Left colon (tissue), 2 donors: ENCODE data around the gene SS18L1. TPM values are rescaled to one million over a fixed set of nuclear protein-coding genes. Genes with fewer than 3 reads are reported as not detected.

Experiments
- ATAC-seq: fragments of 200-7000 bp; cut with Tn5 transposase; one replicate; pipeline ENCODE4 v1.9.1; 2020; ENCODE audit warnings: mild to moderate bottlenecking, moderate library complexity
- DNase-seq, 2 donors: peaks; one replicate each; pipeline ENCODE4 v3.0.0-alpha.2; 2020
- intact Hi-C, 2 donors: fragments of 100-400 bp; cut with DNase I in 1 of 2; cut with micrococcal nuclease in 1 of 2; formaldehyde crosslinking; loops; one replicate each; pipeline versions ENCODE4 v1.11.2 to v1.14.0; 2022; cut with DNase I, micrococcal nuclease
- total RNA-seq, 2 donors: library from RNA; stranded (reverse); fragmentation: NEBNext Ultra II Directional; extraction: Animal tissue kit (Norgen Biotek cat#: 25700); gene quantifications; one replicate each; pipeline ENCODE4 v1.2.1, GENCODE V29; 2021
- donor health status: DM: no; HTN: no; CAD: no.
- donor health status: DM: yes; HTN: yes; CAD: no.

Gene SS18L1
- total RNA-seq, 2 donors from 2014 or later: 11.3 to 17.2 TPM

DNA sequence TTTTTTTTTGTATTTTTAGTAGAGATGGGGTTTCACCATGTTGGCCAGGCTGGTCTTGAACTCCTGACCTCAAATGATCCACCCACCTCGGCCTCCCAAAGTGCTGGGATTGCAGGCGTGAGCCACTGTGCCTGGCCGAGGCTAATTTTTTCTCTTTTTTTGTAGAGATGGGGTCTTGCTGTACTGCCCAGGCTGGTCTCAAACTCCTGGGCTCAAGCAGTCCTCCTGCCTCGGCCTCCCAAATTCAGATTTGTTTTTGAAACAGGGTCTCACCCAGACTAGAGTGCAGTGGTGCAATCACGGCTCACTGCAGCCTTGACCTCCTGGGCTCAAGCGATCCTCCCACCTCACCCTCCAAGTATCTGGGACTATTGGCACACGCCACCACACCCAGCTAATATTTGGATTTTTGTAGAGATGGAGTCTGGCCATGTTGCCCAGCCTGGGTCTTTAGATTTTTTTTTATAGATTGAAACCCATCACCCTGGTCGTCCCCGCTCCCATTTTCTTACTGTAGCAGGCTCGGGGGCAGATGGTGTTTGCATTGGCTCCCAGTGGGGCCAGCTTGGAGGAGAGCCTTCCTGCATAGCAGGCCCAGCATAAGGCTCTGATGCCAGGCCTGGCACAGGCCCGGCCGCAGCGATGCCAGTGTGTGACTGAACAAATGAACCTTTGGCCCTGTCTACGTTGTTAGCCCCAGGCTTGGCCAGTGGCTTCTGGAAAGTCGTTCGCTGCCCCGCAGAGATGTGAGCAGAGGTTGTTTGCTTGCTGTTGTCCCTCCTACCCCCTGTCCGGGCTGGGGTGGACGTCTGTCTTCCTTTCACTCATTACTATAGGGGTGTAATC, 35.0 kb downstream of the SS18L1 start:
- intact Hi-C loops: no loop called here
- DNase-seq (no peak), ATAC-seq (no peak)

DNA sequence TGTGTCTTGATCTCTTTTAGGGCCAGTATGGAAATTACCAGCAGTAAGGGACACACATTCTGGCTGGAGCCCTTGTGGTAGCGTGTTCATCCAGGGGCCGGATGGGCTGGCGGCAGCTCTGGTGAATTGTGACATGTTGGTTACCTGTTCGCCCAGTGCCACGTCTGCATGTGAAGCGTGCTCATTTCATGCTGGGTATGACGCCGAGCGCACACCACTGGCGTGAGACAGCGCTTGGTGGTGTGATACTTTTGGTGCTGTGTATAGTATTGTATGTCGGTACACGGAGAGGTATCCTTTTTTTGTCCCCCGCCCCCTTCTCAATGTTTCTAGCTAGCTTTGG, 35.6 kb downstream of the SS18L1 start:
- DNase-seq (no peak), ATAC-seq (no peak)
- intact Hi-C loops: no loop called here

DNA sequence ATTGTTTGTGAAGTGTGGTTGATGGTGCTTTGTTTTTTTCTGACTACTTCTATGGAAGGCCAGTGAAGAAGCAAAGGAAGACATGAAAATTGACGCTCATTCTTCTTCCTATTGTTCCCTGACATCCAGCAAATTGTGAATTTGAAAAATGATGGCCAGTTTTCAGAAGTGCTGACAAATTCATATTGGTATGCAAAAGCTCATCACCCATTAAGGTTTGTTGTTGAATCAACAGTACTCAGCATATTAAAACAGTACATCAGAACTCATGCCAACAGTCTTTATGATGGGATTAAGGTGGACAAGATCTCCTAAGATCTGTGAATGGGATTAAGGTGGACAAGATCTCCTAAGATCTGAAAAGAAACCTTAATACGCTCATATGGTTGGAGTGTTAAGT, 38.2 kb downstream of the SS18L1 start:
- ATAC-seq (no peak), DNase-seq (no peak)
- intact Hi-C loops: no loop called here

DNA sequence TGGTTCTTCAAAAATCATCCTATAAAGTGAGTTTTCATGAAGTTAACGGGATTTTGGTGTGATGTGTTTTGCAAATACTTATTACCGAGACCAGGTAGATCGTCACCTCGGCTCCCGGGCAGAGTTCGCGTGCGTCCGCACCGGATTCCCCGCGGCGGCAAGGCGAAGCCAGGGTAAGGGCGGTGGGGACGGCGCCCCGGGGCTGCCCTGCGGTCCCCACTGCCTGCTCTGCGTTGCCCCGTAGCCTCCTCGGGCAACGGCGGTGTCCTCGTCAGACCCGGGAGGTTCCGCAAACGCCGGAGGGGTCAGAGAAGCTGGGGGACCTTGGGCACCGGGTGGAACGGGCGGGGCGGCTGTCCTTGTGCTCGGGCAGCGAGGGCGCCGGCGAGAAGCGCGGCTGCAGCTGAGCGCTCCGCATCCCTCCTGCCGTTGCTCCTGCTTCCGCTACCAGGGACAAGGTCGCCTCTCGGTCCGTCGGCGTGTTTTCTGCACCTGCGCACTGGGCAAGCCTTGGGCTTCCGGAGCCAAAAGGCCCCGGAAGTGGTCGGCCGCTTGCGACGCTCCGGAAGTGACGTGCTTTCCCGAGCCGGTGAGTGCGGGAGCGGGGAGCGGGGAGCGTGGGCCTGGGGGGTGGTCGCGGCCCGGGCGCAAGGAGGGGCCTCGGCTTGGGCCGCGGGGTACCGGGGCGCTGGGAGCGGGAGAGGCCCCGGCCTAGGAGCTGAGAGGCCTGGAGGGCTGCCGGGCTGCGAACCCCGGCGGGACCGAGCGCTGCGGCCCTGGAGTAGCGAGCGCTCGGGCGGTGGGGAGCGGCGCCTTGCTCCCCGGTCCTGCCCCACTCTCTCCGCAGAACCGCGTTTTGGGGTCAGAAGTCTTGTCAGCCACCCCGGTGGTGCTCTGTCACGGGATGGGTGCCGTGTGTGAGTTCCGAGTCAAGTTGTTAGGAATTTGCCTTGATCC, 39.2 kb downstream of the SS18L1 start, which contains the start of gene MTG2:
MTG2 (plus strand) TSS at position 560 of the 957 bp plus-strand sequence. CDS start 10,393 bp downstream, outside the sequence.
- ATAC-seq (peak; percentile 97), DNase-seq (peak; percentile 96 to 97)
- intact Hi-C loops: no loop called here

DNA sequence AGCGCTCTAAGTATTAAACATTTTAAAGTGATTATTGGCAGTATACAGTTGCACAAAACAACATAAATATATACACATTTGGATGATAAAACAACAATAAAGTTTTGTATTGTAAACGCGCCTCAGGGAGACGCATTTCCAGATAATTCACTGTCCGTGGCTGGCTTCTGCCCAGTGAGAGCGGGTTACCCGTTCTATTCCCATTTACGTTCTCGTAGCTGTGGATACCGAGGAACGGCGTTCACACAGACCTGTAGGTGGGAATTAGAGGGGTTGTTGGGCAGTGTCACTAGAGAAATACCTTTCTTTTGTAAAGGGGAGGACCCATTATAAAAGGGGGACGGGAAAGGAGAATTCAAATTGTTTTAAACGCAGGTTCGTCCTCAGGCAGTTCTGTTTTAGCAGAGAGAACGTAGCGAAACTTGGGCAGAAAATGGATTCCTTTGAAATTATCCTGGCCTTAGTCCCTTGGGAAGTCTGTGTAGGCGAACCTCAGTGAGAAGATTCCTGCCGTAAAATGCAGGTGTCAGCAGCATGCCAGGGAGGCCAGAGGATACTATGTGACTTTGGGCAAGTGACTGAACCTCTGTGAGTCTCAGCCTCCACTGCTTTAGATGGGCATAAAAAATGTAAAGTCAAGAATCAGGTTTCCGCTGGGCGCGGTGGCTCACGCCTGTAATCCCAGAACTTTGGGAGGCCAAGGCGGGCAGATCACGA, 40.0 kb downstream of the SS18L1 start:
- ATAC-seq (no peak), DNase-seq (no peak)
- intact Hi-C loops: no loop called here

DNA sequence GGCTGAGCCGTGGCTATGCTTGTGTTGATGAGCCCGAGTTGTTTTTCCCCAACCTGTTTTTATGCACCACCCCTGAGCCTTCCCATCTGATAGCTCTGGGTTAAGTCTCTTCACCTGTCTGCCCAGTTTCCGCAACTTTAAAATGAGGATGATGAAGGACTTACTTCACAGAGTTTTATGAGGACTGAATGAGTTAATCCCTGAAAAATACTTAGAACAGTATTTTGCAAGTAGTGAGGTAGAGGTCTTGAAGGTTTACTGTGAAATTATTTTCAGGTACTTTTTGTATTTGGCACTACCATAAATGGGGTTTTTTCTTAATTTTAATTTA, 42.5 kb downstream of the SS18L1 start:
- ATAC-seq (no peak), DNase-seq (no peak)
- intact Hi-C loops: no loop called here

DNA sequence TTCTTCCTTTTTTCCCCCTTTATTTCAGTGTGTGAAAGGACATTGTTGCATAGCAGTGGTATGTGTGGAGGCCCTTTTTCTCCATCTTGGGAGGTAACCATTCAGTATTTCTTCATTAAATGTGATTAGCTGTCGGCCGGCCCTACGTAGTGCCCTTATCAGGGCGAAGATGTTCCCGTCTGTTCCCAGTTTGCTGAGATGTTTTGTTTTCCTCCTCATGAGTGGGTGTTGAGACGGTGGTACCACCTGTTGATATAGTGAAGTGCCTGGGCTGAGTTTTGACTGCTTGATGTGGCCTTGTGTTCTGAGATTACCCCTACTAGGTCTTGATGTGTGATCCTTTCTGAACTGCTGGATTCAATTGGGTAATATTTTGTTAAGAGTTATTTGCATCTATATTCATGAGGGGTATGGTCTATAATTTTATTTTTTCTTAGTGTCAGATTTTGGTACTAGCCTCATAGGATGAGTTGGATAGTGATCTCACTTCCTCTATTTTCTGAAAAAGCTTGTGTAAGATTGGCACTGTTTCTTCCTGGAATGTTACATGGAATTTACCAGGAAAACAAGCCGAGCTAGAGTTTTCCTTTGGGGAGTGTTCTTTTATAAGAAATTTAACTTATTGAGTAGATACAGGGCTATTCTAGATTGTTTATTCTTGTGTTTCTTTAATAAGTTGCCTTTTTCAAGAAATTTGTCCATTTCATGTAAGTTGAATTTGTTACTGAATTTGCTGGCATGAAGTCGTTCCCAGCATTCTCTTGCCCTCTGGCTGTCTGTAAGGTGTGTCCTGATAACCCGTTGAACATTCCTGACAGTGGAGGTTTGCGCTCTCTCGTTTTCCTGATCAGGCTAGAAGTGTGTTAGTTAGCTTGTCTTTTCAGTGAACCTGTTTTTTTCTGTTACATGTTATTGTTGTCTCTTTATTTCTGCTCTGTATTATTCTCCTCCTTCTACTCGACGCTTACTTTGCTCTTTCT, 43.6 kb downstream of the SS18L1 start:
- no peak for ATAC-seq
- intact Hi-C loops: no loop called here

DNA sequence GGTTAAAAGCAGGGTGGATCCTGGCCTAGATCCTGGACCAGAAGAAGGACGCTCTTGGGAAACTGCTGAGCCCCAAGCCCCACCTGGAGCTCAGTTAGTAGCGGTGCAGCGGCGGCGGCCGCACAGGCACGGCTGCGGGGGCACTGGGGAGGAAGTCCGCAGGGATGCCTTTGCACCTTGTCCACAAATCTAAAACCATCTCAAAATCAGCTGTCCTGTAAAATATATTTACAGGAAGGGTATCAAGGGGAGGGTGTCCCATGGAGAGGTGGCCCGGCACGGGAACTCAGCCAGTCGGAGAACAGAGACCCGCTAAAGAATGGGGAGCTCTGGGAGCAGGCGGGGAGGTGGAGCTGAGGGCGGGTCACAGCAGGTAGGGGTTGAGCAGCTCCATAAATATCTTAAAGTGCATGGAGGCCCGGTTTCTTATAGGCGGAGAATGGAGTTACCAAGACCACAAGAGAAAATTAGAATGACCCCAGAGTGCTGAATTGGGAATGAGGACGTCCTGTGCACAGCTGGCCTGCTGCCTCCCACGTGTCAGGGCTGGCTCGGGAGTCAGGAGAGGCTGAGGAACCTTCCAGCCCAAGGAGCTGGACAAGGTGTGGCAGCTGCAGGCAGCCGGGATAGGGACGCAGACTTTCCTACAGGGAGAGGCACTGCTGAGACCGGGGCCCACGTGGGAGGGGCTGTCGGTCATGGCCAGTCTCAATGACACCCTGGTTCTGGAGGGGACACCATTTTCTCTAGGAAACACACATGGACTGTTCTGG, 47.3 kb downstream of the SS18L1 start:
- intact Hi-C loops: no loop called here
- no peak for DNase-seq
- ATAC-seq: no peak

More for the DNA sequence above, 43.6 kb downstream of the SS18L1 start:
- no peak for DNase-seq

DNA sequence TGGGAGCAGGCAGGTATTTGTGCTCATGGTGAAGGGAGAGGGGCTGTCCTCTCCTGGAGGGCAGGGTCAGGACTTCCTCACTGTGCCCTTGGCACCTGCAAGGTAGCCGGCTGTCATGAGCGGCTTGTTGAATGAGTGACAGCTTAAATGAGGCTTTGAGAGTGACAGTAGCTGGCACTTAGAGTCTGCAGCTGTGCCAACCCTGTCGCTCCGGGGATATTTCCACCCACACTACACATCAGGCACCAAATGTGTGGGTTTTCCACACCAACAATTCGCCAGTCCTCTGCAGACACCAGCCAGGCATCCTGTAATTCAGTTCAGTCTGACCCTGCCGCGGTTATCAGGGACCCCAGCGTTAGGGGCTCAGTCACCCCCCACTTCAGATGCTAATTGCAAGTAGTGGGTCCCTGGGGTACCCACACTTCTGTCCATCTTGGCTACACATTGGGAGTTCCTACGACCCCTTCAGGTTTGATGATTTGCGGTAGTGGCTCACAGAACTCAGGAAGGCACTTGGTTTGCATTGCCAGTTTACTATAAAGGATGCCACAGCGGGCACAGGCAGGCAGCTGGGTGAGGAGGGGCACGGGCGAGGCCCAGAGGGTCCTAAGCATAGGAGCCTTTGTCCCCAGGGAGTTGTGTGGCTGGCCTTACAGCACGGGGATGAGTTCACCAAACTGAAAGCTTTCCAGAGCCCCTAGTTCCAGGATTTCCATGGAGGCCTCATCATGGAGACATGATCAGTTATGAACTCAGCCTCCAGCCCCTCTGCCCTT, 48.4 kb downstream of the SS18L1 start:
- intact Hi-C loops: no loop called here
- DNase-seq (no peak), ATAC-seq (no peak)

DNA sequence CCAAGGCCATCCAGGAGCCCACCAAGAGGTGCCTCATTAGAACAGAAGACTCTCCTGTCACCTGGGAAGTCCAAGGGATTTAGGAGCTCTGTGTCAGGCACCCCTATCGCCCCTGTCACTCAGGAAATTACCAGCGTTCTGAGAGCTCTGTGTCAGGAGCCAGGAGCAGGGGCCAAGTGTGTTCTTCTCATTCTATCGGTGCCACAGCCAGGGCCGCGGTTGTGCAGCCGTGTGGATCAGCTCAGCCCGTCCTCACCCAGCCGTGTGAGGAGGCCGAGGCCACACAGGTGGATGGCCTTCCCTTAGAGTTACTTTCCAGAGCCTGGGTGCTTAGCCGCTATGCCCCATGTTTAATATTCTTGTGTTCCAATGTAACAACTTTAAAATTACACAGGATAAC, 49.1 kb downstream of the SS18L1 start:
- intact Hi-C loops: no loop called here
- no peak for DNase-seq

DNA sequence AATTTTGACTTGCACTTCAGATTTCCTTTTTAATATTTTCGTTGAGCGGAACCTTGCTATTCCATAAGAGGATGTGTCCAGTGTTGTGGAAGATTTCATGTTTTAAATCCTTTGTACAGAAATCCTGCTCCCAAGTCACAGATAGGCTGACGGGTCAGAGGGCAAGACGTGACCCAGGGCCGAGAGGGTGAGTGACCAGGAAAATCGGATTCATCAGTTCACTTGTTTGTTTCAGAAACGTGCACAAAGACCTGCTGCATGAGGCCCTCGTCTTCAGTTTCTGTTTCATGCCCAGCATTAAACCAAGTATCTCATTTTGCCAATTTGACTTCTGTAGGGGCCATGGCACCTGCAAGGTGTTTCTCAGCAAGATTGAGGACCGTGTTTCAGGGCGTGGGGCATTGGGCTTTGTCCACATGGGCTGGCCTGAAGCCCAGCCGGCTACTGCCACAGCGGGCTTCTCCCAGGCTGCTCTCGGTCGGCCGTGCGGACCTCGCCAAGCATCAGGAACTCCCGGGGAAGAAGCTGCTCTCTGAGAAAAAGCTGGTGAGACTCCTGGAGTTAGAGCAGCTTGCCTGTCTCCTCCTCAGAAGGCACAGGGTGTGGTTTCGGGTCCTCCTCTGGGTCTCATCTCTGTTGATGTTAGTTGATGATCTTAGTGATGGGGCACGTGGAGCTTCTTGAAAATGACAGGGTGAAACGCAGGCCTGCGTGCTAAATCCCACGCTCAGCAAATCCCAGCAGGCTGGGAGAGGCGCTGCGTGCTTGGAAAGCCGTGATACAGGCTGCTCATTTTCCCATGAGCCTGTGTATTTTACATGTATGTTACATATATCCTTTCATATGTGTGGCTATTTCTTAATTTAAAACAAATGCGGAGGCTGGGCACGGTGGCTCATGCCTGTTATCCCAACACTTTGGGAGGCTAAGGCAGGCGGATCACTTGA, 49.8 kb downstream of the SS18L1 start:
- no peak for DNase-seq
- intact Hi-C loops: no loop called here
- no peak for ATAC-seq

More for the DNA sequence above, 49.1 kb downstream of the SS18L1 start:
- no peak for ATAC-seq

DNA sequence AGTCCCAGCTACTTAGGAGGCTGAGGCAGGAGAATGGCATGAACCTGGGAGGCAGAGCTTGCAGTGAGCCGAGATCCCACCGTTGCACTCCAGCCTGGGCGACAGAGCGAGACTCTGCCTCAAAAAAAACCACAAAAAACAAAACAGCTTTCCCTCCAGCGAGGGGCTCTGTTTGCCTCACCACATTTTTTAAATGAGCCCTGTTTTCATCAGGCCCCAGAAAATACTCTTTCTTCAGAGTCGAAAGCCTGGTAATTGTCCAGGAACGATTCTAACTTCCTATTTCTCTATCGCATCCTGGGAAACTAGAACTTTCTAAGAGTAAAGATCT, 51.5 kb downstream of the SS18L1 start:
- DNase-seq: no peak
- intact Hi-C loops: no loop called here
- no peak for ATAC-seq

DNA sequence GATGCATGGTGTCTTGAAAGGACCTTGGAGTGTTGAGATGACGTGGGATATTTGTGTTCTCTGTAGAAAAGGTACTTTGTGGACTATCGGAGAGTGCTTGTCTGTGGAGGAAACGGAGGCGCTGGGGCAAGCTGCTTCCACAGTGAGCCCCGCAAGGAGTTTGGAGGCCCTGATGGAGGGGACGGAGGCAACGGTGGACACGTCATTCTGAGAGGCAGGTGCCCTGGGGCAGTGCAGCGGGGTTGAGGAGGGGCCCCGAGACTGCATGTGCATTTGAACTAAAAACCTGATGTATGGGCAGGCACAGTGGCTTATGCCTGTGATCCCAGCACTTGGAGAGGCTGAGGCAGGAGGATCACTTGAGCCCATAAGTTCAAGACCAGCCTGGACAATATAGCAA, 52.2 kb downstream of the SS18L1 start:
- no peak for DNase-seq
- intact Hi-C loops: no loop called here
- ATAC-seq: no peak

DNA sequence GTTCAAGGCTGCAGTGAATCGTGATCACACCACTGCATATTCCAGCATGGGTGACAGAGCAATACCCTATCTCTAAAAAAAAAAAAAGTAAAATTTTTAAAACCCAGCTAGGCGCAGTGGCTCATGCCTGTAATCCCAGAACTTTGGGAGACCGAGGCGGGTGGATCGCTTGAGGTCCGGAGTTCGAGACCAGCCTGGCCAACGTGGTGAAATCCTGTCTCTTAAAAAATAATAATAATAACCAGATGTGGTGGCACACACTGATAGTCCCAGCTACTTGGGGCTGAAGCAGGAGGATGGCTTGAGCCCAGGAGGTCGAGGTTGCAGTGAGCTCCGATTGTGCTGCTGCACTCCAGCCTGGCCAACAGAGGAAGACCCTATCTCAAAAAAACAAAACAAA, 52.7 kb downstream of the SS18L1 start:
- intact Hi-C loops: no loop called here
- DNase-seq (no peak), ATAC-seq (no peak)

DNA sequence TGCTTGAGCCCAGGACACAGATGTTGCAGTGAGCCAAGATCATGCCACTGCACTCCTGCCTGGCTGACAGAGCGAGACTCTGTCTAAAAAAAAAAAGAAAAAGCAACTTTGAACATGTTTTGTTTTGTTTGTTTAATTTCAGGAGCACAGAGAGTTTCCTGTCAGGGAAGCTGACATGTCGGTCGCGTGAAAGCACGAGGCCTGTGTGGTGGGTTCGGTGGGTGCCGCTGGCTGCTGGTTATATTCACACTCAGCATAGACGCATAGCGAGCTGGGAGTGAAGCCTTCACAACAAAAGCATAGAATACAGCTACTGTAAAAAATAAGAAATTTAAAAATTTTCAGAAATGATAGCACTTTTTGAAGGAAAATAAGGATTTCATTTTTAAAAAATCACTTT, 53.7 kb downstream of the SS18L1 start:
- ATAC-seq: no peak
- no peak for DNase-seq
- intact Hi-C loops: no loop called here

DNA sequence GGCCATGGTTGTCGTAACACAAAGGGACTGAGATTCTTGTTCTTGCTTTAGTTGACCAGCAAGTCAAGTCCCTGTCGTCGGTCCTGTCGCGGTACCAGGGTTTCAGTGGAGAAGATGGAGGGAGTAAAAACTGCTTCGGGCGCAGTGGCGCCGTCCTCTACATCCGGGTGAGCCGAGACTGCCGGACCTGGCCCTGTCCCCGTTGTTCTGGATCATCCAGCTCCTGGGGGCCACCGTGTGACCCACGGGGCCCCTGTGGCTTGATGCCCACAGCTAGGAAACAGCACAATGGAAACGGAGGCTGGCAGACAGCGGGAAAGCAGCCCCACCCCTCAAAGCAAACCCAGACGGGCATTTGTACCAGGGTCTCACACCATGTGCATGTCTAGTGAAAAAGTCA, 54.2 kb downstream of the SS18L1 start:
- intact Hi-C loops: no loop called here
- ATAC-seq (no peak), DNase-seq (no peak)
